Esophagus muscularis mucosa (tissue), 4 donors: ENCODE results near the gene CRBN. TPM values are rescaled to one million over a fixed set of nuclear protein-coding genes. Genes with fewer than 3 reads are reported as not detected.

Experiments used
- DNase-seq: peaks from one replicate; pipeline ENCODE4 v3.0.0-alpha.2; 2017; ENCODE audit errors: extremely low spot score
- H3K27ac ChIP-seq, 4 donors: fragments of 200-600 bp; sonication (generic); replicated peaks in 1 of 4; 1 replicate in 3 of 4; 2 replicates in 1 of 4; pipeline ENCODE4 v1.5.1; 2016 to 2019; ENCODE audit warnings: mild to moderate bottlenecking in 1 of 4
- H3K27me3 ChIP-seq, 4 donors: fragments of 200-600 bp; sonication (generic); one replicate each; pipeline versions ENCODE4 v1.5.1 to v1.6.0; 2016 to 2019
- H3K36me3 ChIP-seq, 4 donors: fragments of 200-600 bp; sonication (generic); one replicate each; pipeline ENCODE4 v1.5.1; 2016 to 2019
- H3K4me1 ChIP-seq, 4 donors: fragments of 200-600 bp; sonication (generic); one replicate each; pipeline ENCODE4 v1.5.1; 2016 to 2019
- H3K4me3 ChIP-seq, 4 donors: fragments of 200-600 bp; sonication (generic); 1 replicate in 2 of 4; 2 replicates in 2 of 4; pipeline ENCODE4 v1.5.1; 2016 to 2019; ENCODE audit warnings: mild to moderate bottlenecking in 4 of 4, moderate library complexity in 1 of 4
- H3K9me3 ChIP-seq, 4 donors: fragments of 200-600 bp; sonication (generic); 1 replicate in 3 of 4; 2 replicates in 1 of 4; pipeline ENCODE4 v1.5.1; 2016 to 2019
- EP300 ChIP-seq: sonication (generic); formaldehyde crosslinking; IDR thresholded peaks from one replicate; pipeline ENCODE4 v1.6.1; 2017; ENCODE audit warnings: antibody characterized with exemption
- POLR2A ChIP-seq: fragments of 450-650 bp; IDR thresholded peaks from one replicate; pipeline ENCODE4 v1.6.1; 2017; ENCODE audit warnings: antibody characterized with exemption, moderate library complexity, mild to moderate bottlenecking, low read depth
- POLR2AphosphoS5 ChIP-seq, 2 donors: sonication (generic); formaldehyde crosslinking; IDR thresholded peaks; one replicate each; pipeline ENCODE4 v1.6.1; 2017; ENCODE audit warnings: antibody characterized with exemption in 2 of 2
- WGBS: methylation state at CpG from one replicate; pipeline ENCODE4 v1.1.5; 2018; 5-methylcytosine and 5-hydroxymethylcytosine counted together
- intact Hi-C: fragments of 100-400 bp; cut with DNase I; formaldehyde crosslinking; loops from one replicate; pipeline ENCODE4 v1.15.1; 2023
- total RNA-seq, 4 donors: library from RNA; depleted of rRNA; stranded (reverse); fragments of >200 nt; gene quantifications; one replicate each; pipeline versions ENCODE4 v1.1.0 to v1.2.1, GENCODE V29; 2016
- TF ChIP-seq, protein P1 (sequence below), 3 experiments: fragments of 200-600 bp in 2 of 3; fragments of 450-650 bp in 1 of 3; sonication (generic) in 2 of 3; IDR thresholded peaks; one replicate each; pipeline ENCODE4 v1.5.1; 2017 to 2019; ENCODE audit warnings: antibody characterized with exemption in 3 of 3, mild to moderate bottlenecking in 2 of 3, moderate library complexity in 1 of 3

Gene CRBN
- total RNA-seq, 4 donors from 2014 or later = 46.5 to 109 (median 85.0) TPM

DNA sequence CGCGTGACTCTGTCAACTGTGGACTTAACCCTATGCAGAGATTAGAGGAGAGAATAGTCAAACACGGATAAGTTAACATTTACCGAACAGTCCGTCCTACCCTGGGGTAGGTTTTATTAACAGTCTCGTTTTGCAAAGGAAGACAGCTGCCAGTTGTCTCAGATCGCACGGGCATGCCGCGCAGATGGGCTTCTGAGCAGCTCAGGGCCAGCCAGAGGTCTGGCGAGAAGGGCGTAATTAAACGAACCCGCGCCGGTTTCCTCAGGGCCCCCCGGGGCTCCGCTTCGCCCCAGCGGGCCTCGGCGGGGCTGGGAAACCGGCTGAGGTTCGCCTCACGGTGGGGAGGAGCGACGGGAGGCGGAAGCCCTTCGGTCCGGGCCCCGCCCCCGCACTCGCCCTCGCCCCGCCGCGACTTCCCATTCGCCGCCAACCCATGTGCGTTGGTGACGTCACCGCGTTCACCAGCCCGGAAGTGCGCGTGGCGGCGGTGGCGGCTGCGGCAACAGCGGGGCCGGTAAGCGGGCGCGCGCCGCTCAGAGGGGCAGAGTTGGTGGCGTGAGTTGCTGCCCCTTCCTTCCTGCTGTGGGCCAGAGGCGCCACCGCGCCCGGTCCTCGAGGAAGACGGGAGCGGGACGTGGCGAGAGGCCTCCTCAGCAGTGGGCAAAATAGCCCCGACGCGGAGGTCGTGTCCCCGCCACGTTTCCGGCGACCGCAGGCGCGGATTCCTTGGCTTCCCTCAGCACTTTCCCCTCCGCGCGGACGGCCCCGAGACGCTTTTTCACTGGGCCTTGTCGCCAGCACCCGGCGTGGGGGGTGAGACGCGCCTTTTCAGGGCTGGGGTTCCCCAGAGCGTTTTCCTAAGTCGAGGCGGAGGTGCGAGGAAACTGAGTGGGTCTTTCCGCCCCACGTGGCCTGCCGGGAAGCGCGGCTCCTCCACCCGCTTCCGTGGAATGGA is 52.7 kb downstream of the CRBN start, which contains the start of gene TRNT1:
Gene TRNT1, plus strand, starts transcription at position 464 of the 955 bp plus-strand sequence. CDS start 2,101 bp downstream, outside the sequence.
- peak within 1 kb of the TSS; percentile 86 to 97 (median 90) for H3K27ac ChIP-seq
- intact Hi-C loops = no loop called here
- H3K27me3 ChIP-seq = no peaks in the 10 kb centered on the region
- peaks cover 12 to 28% (median 24%) of the 10 kb centered on the region in 4 donors for H3K36me3 ChIP-seq
- H3K4me1 ChIP-seq = peaks cover 18 to 36% (median 25%) of the 10 kb centered on the region in 4 donors
- 3% methylated on average over 28 of the region's 100 CpGs for WGBS
- peak; percentile 98 for DNase-seq
- peak within 1 kb of the TSS; percentile 86 to 92 (median 90) for H3K4me3 ChIP-seq
- no peak for TF ChIP-seq EP300
- TF ChIP-seq, protein P1, sequence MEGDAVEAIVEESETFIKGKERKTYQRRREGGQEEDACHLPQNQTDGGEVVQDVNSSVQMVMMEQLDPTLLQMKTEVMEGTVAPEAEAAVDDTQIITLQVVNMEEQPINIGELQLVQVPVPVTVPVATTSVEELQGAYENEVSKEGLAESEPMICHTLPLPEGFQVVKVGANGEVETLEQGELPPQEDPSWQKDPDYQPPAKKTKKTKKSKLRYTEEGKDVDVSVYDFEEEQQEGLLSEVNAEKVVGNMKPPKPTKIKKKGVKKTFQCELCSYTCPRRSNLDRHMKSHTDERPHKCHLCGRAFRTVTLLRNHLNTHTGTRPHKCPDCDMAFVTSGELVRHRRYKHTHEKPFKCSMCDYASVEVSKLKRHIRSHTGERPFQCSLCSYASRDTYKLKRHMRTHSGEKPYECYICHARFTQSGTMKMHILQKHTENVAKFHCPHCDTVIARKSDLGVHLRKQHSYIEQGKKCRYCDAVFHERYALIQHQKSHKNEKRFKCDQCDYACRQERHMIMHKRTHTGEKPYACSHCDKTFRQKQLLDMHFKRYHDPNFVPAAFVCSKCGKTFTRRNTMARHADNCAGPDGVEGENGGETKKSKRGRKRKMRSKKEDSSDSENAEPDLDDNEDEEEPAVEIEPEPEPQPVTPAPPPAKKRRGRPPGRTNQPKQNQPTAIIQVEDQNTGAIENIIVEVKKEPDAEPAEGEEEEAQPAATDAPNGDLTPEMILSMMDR (IDR thresholded peaks at IDR 0.05) = no peak
- peak; percentile 94 to 98 for TF ChIP-seq POLR2AphosphoS5 (IDR thresholded peaks at IDR 0.05)
- peak; percentile 79 for TF ChIP-seq POLR2A
- H3K9me3 ChIP-seq = no peaks in the 10 kb centered on the region

DNA sequence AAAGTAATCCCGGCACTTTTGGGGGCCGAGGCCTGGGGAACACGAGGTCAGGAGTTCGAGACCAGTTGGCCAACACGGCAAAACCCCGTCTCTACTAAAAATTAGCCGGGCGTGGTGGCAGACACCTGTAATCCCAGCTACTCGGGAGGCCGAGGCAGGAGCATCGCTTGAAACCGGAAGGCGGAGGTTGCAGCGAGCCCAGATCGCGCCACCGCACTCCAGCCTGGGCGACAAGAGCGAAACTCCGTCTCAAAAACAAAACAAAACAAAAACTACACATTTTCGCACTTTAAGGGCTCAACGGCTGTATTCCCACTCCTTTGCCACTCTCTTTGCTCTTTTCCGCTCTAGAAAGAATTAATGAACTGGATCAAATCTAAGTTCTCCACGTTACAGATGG is 53.5 kb downstream of the CRBN start:
- Histone ChIP-seq H3K4me3 (peak overlapping the region; percentile 86 to 92 (median 90)), H3K9me3 (no peaks in the 10 kb centered on the region), H3K27ac (peak overlapping the region; percentile 86 to 97 (median 90)), H3K36me3 (peaks cover 9 to 23% (median 20%) of the 10 kb centered on the region in 4 donors), H3K4me1 (peaks cover 18 to 36% (median 25%) of the 10 kb centered on the region in 4 donors), H3K27me3 (no peaks in the 10 kb centered on the region)
- WGBS = 90% methylated on average over 24 of the region's 24 CpGs
- no peak for TF ChIP-seq EP300
- TF ChIP-seq, protein P1 (IDR thresholded peaks at IDR 0.05) = no peak
- TF ChIP-seq POLR2AphosphoS5 (IDR thresholded peaks at IDR 0.05) = no peak
- no peak for TF ChIP-seq POLR2A
- intact Hi-C loops = no loop called here
- no peak for DNase-seq

DNA sequence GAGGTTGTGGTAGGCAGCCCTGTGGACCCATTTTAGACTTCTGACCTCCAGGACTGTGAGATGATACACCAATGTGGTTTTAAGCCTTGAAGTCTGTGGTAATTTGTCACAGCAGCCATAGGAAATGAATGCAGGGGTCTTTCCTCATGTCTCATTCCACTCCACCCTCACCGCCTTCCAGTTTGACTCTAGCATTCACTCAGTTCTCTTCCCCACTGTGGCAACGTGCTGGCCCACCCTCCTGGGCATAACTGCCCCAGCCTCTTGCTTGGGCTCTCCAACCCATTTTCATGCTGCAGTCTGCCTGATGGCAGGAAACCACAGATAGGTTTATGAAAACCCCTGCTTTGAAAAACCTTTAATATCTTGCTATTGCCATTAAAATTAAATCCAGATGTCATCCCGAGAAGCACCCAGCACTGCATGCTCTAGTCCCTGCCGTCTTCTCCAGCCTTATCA is 60.1 kb downstream of the CRBN start:
- intact Hi-C loops = no loop called here
- Histone ChIP-seq H3K4me1 (no peaks in the 10 kb centered on the region), H3K4me3 (no peak overlapping the region), H3K36me3 (no peaks in the 10 kb centered on the region), H3K9me3 (no peaks in the 10 kb centered on the region), H3K27me3 (no peaks in the 10 kb centered on the region), H3K27ac (no peak overlapping the region)
- no peak for DNase-seq
- 68% methylated on average over 4 of the region's 4 CpGs for WGBS
- TF ChIP-seq EP300 (no peak), POLR2AphosphoS5 (IDR thresholded peaks at IDR 0.05) (no peak), POLR2A (no peak)
- TF ChIP-seq, protein P1 (IDR thresholded peaks at IDR 0.05) = no peak

DNA sequence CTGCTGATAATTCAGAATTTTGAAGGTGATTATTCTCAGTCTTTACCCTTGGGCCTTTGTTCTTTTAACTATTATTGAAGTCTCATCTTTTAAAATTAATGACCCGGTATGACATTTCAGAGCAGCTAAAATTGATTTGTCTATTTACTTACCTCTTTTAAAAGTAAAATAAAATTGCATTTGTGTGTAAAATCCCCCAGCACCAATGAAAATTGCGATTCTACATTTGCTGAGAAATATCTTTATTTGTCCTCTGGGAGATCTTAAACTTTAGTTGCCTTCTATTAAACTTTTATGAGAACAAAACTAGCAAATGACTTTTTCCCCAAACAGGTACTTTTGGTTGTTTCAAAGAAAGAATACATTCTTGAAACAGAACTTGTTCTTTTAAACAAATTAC is 61.8 kb downstream of the CRBN start:
- Histone ChIP-seq H3K9me3 (no peaks in the 10 kb centered on the region), H3K27ac (no peak overlapping the region), H3K27me3 (no peaks in the 10 kb centered on the region), H3K4me3 (no peak overlapping the region), H3K4me1 (no peaks in the 10 kb centered on the region), H3K36me3 (no peaks in the 10 kb centered on the region)
- DNase-seq = no peak
- intact Hi-C loops = no loop called here
- TF ChIP-seq EP300 (no peak), POLR2AphosphoS5 (IDR thresholded peaks at IDR 0.05) (no peak)
- WGBS = 94% methylated on average over 2 of the region's 2 CpGs

DNA sequence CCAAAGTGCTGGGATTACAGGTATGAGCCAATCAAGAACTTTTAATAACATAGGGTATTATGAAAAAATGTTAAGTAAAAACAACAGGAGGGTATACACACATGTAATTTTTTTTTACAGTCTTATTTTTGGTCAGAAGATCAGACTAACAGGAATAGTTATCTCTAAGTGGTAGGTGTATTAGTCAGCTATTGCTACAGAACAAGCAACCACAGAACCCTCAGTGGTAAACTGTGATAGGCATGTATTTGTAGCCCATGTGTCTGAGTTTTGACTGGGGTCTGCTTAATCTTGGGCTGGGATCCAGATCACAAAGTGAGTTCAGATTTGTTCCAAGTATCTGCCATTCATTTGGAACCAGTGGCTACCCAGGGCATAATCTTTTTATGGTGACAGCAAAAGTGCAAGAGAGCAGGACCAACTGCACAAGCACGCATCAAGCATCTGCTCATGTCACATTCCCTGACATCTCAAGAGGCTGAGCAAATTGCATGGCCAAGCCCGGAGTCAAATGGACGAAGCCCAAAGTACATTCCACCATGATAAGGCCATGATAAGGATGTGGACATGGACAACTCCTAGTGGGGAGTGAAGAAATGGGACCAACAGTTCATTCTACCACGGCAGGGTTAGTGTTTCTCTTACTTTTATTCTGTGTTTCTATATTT is 66.3 kb downstream of the CRBN start:
- DNase-seq = no peak
- Histone ChIP-seq H3K4me1 (no peaks in the 10 kb centered on the region), H3K27me3 (no peaks in the 10 kb centered on the region), H3K27ac (no peak overlapping the region), H3K36me3 (no peaks in the 10 kb centered on the region), H3K4me3 (no peak overlapping the region), H3K9me3 (no peaks in the 10 kb centered on the region)
- 90% methylated on average over 4 of the region's 4 CpGs for WGBS
- intact Hi-C loops = no loop called here
- TF ChIP-seq POLR2A (no peak), EP300 (no peak), POLR2AphosphoS5 (IDR thresholded peaks at IDR 0.05) (no peak)
- TF ChIP-seq, protein P1 (IDR thresholded peaks at IDR 0.05) = no peak
